UCSD-AML1 (cell line): ENCODE results near the gene COL27A1.

ENCODE experiments used
- DNase-seq: peaks from one replicate; lab custom pipeline; 2025; ENCODE audit not compliant: unreplicated experiment; lab: John Stamatoyannopoulos, UW

The COL27A1 gene

DNA sequence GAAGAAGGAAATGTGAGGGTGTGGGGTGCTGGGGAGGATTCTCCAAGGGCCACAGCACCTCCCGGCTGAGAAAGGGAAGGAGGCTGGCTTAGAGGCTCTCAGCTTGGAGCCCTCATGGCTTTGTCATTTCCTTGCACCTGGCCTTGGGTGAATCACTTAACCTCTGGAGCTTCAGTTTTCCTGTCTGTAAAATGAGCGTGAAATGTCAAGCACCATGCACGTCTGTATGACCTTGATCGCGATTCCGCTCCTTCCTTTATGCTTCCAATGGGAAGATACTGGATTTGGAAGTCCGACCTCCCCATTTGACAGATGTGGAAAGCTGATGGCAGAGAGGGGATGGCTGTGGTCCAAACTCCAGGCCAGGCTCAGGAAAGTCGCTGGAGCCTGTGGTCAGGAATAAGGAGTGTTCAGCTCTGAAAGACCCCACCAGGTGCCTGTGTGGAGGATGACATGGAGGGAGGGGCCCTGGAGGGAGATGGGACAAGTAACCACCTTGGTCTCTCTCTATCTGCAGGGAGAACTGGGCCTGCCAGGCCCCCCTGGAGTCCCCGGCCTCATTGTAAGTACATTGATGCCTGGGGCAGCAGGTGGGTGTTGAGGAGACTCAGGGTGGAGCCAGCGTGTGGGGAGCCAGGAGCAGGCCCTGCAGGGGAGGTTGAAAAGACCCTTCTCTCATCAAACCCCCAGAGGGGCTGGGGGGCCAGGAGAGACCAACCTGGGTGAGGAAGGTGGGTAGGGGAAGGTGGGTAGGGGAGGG is 66.5 kb downstream of the COL27A1 start:
- no peak for DNase-seq

DNA sequence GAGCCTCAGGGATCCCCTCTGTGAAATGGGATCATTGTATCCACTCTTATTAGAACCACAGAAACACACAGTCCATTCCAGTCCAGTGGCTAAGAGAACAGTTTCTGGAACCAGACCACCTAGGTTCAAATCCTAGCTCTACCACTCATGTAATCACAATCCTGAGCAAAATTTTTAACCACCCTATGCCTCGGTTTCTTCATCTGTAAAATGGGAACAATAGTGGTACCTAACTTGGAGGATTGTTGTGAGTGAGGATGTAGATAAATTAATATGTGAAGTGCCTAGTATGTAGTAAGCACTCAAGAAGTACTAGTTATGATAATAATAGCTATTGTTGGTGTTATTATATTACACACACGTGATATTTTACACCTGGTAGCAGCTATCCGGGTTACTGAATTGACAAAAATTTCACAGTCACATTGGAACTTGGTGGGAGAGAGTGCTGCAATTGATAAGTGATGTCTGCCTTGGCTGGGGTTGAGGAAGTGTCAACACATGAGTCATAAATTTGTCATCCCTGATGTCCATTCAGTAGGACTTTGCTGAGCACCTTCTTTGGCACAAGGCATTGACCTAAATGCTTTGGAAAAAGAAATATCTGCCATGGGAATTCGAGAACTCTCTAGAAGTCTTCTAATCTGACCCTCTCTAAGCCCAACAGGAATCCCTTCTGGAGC is 68.4 kb downstream of the COL27A1 start:
- no peak for DNase-seq

DNA sequence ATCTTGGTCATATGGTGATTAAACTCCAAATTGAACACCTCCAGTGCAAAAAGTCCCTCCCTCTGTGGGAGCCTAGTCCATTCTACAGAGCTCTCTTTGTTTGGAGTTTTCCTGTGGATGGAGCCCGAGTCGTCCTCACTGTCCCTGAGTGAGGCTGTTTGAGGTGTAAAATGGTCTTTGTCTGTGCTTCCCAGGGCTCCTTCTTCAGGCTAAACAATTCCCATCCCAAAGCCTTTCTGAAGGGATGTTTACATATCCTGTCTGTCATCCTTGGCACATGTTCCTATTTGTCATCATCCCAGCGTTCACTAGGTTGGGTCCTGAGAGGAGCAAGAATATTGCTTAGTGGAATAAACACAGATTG is 68.9 kb downstream of the COL27A1 start:
- DNase-seq, result no peak

DNA sequence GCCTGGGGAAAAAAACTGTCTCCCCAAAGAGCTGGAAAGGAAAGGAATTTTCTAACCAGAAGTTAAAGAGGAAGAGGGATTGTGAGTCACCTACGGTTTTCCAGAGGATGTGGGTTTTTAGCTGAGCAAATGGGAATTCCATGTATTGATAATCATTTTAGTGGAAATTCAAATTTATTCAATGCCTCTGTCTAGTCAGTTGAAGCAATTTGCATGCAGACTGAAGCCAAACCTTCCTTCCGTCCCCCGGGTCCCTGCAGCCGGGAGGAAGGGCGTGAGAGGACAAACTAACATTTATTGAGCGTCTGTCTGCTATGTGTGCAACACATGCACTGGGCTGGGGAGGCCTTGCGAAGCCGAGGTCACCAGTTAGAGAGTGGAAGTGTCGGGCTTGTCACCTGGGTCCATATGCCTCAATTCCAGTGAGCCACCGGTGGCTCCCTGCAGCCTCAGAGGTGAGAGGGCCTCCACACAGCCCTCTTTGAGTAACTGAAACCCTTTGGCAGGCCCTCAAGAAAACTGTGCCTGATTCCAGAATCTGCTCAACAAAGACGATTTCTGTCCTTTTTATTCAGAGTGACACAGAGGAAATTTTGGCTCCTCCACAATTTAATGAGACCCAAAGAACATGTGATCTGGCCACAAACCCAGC is 70.3 kb downstream of the COL27A1 start:
- peak; percentile 30 for DNase-seq

DNA sequence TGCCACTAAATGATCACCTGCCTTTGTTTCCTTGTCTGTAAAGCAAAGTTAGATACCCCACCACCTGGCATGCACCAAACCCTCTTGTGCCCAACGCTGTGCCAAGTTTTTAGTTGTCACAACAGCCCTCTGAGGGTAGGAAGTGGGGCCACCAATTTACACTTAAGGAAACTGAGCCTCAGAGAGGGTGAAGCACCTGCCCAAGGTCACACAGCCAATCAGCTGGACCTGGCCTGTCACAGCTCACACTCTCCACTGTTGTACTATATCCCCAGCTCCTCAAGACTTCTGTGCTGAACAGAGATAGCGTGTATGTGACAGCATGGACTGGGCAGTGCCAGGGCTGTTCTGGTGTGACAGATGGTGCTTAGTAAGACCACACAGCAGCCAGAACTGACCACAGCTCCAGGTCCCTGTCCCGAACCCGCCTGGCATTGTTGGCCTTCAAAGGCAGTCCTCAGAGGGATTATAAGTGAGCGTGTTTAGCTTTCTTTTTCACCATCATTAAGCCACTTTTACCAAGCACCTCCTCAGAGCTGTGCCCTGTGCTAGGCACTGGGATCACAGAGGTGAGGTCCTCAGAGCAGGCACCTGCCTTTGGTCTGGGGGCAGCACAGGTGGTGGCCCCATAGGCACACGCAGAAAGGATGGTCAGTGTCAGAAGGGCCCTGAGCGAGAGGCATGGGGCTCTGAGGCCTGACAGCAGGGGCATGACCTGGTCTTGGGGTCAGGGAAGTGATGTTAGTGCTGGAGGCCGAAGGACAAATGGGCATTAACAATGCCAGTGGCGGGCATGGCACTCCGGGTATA is 71.1 kb downstream of the COL27A1 start:
- DNase-seq, result no peak

DNA sequence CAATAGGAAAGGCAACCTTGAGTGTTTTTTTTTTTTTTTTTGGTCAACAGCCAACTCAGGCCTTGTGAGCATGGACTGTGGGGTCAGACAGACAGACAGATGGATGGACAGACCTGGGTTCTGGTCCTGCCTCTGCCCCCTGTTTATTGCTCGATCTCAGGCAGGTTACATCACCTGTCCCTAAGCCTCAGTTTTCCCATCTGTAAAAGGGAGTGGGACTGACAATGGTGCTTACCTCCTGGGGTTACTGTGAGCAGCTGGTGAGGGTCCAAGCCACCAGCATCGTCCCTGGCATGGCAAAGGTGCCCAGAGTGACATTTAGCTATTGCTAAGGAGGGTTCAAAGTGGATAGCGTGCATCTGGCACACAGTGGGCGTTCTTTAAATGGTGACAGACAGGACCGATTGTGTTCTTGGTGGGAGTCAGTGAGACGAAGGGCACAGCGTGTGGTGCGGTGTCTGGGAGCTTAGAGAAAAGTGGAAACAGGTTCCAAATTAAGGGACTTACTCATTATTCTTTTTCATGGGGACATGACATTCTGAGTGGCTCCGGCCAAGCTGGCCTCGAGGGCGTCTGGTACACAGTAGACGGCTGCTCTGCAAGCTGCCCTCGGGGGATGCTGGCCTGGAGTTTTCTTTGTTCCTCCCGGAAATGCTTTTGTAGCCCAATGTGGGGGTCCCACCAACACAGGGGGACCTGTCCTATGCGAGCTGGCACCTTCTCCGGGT is 72.1 kb downstream of the COL27A1 start:
- DNase-seq, result no peak

DNA sequence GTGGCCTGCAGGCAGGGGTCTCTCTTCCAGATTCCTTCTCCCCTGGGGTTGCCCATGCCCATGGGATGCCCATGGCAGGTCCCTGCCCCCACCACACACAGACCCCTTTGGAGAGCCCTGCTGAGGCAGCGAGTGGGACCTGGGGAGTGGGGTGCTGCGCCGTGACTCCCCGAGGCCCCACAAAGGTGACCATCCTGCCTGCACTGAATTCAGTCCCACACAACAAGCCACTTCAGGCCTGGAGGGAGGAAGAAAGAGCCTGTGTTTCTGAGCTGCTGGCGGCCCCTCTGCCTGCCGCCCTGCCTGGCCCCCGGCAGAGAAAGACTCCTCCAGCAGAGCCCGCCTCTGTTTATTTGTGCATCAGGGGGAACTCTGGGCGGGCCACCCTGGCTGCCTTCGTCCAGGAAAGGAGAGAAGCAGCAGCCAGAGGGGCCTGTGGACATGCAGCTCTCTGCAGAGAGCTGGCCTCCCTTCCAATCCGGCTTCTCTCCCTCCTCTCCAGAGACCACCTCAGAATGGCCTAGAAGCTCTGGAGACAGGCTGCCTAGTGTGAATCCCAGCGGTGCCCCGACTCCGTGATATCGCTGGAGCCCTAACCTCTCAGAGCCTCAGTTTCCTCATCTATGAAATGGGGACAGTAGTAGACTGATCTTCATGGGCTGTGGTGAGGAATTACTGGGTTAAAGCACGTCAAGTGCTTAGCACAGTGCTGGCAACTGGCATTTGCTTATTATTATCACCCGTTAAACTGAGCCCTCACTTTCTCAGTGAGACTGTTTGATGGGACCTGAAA is 72.9 kb downstream of the COL27A1 start:
- DNase-seq, result no peak

DNA sequence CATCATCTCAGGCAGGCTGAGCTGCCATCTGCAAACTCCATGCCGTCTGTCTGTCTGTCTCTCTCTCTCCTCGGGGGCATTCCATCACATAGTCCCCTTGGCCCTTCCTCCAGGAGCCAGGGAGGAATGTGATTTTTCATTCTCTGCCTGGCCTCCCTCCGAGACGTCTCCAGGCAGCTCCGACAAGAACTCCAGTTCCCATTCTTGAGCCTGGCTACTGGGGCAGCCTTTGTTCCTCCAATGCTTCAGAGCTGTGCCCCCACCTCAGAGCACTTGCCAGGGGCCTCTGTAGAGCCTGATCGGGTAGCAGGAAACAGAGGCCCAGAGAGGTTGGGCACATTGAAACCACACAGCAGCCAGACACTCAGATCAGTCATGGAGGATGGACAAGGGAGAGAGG is 74.0 kb downstream of the COL27A1 start:
- no peak for DNase-seq

DNA sequence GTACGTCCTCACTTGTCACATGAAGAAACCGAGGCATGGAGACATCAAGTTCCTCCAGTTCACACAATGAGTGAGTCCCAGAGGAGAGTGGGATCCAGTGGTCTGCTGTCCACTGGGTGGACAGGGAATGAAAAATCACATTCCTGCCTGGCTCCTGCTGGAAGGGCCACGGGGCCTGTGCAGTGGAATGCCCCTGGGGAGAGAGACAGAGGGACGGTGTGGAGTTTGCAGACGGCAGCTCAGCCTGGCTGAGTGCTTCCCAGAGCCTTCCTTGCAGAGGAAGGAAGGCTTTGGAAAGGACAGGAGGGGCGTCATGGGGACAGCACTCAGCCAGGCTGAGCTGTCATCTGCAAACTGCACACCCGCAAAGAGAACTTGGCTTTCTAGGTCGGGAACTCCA is 74.7 kb downstream of the COL27A1 start:
- DNase-seq, result no peak

DNA sequence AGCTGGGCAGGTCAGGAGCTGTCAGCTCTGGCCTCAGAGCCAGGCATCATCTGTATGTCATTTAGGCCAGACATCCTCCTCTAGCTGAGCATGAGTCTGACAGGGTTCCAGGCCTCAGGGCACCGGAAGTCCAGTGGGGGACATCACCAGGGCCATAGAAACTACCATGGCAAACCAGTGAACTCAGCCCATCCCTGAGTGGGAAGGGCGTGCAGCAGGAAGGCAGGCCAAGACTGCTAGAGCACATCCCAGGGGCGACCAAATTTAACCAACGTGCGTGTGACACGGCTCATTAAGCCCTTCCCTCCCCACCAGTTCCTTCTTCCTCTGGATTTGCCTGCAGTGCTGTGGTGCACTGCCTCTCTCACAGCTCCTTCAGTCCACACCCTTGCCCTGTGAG is 75.9 kb downstream of the COL27A1 start:
- no peak for DNase-seq

DNA sequence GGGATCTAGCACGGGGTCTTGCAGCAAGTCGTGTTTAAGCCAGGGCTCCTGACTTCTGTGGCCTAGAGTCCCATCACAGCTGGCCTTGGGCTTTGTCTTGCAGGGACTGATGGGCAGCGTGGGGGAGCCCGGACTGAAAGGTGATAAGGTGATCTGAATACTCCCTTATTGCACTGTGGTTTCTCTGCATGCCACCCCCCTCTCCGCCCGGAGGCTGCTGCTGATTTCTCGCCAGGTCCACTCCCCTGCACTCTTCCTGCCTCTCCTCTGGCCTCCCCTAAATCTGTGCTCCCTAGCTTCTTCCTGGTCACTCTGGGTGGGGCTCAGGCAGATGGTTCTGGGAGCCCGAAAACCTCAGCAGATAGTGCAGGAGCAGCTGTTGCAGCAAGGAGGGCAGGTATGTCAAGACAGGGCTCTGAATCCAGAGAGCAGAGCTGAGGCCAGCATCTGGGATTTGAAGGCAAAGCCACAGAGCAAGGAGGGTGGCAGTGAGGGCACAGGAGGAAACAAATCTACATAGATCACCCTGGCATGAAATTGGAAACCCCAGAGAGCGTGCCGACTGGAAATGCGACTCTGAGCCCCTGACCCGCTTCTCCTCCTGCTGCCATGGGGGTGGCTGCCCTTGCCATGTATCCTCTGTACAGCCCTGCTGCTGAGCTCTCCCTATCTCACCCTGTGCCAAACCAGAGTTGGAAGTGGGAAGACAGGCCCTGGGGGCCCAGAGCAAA is 76.5 kb downstream of the COL27A1 start:
- no peak for DNase-seq

DNA sequence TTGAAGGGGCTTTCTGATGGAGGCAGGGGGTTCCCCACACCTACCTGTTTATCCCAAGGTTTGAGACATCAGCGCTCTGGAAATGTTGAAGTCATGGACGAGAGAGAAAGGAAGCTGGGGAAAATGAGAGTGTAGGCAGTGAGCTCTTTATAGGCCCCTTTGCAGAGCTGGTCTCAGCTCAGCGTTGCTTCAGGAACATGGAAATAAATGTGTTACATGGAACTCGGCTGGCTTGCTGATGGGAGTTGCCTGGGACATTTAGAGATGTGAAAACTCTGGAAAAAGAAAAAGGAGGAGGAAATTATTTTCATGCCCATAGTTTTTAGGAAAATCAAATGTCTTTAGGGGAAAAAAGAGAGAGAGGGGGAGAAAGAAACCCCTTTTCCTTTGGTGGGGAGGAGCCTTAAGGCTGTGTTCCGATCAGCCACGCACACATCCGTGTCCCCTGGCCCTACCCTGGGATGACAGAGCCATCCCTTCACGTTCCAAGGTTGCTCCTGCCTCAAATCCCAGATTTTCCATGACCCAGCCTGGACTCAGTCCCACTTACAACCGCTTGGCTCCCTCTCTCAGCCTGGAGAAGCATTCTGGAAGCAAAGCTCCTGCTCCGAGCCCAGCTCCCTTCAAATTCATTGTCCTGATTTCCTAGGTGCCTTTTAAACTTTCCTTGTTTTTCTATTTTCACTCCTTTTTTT is 78.3 kb downstream of the COL27A1 start:
- DNase-seq, result no peak

DNA sequence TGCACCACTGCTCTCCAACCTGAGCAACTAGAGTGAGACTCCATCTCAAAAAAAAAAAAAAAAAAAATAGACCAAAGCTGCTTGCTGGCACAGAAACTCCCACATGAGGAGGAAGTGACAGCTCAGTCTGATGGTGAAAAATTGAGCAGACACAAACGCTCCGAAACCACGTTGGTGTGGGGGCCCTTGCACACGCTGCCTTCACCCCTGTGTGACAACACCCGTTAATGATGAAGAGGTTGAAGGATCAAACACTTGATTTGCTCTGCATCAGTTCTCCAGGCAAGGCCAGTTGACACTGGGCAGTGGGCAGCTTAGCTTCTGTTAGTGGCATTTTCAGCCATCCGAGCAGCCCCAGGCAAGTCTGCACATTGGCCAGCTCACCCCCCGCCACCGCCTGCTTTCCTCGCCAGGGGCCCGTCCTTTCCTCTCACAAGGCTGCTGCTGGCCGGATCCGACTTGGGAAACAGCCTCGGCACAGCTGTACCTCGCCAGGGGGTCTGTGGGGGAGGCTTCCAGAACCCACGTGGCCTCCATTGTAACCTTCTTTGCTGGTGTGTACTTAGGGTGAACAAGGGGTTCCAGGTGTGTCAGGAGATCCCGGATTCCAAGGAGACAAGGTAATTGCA is 79.8 kb downstream of the COL27A1 start:
- DNase-seq, result peak; percentile 15

DNA sequence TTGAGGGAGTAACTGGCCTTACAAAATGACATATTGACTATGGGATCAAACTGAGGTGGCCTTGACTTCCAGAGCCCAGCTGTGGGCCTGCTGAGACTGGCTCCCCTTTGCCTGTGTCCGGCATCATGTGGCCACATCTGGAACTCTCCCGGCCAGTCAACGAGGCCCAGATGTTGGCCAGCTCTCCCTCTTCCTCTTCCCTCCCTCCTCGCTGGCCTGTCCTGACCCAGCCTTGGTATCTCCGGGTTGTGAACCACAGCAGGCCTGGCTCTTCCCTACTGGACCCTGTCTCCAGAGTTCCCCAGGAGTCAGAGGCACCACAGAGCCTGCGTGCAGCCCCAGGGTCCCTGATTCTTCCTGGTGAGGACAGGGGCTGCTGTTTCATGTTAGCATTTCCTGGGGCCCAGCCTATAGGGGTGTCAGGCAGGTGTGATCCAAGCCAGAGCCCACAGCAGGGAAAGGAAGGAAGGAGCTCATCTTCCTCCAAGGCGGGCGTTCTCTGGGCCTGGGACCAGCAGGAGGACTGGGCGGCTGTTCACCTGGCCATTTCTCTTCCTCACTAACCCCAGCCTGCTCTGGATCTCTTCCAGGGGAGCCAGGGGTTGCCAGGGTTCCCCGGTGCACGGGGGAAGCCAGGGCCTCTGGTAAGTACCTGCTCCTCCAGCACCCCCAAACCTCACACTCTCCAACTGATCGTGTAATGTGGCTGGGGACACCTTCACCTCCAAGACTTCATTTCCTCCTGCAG is 81.2 kb downstream of the COL27A1 start:
- DNase-seq, result no peak

DNA sequence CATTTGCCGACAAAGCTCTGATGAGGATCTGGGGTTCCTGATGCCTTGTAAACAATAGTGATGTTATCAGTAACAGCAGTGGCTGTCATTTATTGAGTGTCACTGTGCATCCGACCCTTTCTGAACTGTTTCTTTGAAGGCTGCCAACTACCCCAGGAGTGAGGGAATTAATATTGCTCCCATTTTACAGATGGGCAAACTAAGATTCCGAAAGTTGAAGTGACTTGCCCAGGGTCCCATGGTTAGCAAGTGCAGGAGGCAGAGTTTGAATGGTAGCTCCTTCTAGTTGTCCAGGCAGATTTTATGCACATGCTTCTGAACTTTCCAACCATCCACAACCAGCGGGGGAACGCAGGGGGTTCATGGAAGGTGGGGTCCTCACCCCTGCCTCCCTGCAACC is 81.9 kb downstream of the COL27A1 start:
- no peak for DNase-seq

DNA sequence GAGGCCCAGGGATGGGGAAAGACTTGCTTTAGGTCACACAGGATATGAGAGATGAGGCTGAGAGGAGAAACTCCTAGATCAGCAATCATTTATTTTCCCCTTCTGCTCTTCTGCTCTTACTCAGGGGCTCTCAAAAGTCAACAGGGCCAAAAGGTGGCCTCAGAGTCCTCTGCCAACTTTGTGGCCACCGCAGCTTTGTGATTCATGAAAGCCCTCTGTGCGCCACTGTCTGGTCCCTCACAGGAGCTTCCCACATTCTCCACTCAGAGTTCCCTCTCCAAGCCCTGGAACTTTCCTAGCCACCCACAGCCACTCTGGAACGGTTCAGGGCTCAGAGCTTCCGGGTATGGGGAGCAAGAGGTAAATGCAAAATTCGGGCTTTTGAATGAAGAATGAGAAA is 82.4 kb downstream of the COL27A1 start:
- DNase-seq, result no peak

DNA sequence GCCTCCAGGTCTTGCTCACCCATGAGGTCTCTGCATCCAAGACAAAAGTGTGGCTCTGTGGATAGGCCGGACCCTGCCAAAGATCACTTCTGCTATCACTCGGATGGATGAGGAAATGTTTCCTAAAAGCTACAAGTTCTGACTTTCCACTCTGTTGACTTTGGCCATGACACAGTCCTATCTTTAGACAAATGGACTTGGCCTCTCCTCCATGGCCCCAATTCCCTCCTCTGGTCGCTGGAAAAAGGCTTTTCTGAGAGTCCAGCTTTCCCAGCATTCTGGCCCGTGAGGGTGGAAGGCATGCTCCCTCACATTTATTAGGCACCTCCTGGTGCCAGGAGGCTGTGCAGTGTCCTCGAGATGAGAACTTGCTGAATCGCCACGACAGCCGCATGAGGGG is 83.1 kb downstream of the COL27A1 start:
- DNase-seq, result no peak
